HepG2 (cell line): ENCODE data around the gene MYOM1. TPM values are rescaled to one million over a fixed set of nuclear protein-coding genes. Genes with fewer than 3 reads are reported as not detected.

Experiments
- RAD51 ChIP-seq: fragments of 450-650 bp; IDR thresholded peaks from 2 replicates; pipeline ENCODE4 v1.6.1; 2016; ENCODE audit warnings: borderline replicate concordance
- ZFP37 ChIP-seq: sonication (generic); formaldehyde crosslinking; IDR thresholded peaks from 2 replicates; pipeline ENCODE4 v1.4.0; 2020; ENCODE audit warnings: missing genetic modification reagents, borderline replicate concordance
- ZNF232 ChIP-seq: sonication (generic); formaldehyde crosslinking; IDR thresholded peaks from 2 replicates; pipeline ENCODE4 v1.4.0; 2020; ENCODE audit warnings: missing genetic modification reagents, borderline replicate concordance
- polyA plus RNA-seq, 8 experiments: library from polyadenylated mRNA; depleted of rRNA in 3 of 8; stranded (reverse) in 7 of 8; unstranded in 1 of 8; fragments of >200 nt; fragmentation: Illumina TruSeq in 4 of 8; extraction: Trizol in 4 of 8; gene quantifications; 2 replicates each; pipeline versions ENCODE4 v1.2.1 to v1.2.3, GENCODE V29; 2011 to 2016; ENCODE audit warnings: low read depth in 4 of 8, missing spikeins in 1 of 8, mixed read lengths in 1 of 8; ENCODE audit not compliant: insufficient read depth in 1 of 8
- total RNA-seq, 5 experiments: library from RNA; depleted of rRNA; stranded (reverse); fragments of >200 nt; fragmentation: Illumina TruSeq; extraction: Trizol; gene quantifications; 2 replicates each; pipeline ENCODE4 v1.2.3, GENCODE V29; 2016; ENCODE audit warnings: low read depth in 1 of 5
- TF ChIP-seq, protein P1 (sequence below): sonication (generic); formaldehyde crosslinking; IDR thresholded peaks from 2 replicates; pipeline ENCODE4 v1.4.0; 2020; ENCODE audit warnings: missing genetic modification reagents, mild to moderate bottlenecking, borderline replicate concordance
- TF ChIP-seq, protein P2 (sequence below): sonication (generic); formaldehyde crosslinking; IDR thresholded peaks from 2 replicates; pipeline ENCODE4 v1.4.0; 2020; ENCODE audit warnings: missing genetic modification reagents
- TF ChIP-seq, protein P3 (sequence below): sonication (generic); formaldehyde crosslinking; IDR thresholded peaks from one replicate; pipeline ENCODE4 v1.5.1; 2020; ENCODE audit warnings: mild to moderate bottlenecking, missing genetic modification reagents; ENCODE audit errors: not compliant biosample characterization

Gene MYOM1
- total and polyA plus RNA-seq, 2 of the 13 experiments (the other 11 are each of a cell fraction or from before 2014, with no cell fraction given), result 0.46 to 0.98 TPM

DNA sequence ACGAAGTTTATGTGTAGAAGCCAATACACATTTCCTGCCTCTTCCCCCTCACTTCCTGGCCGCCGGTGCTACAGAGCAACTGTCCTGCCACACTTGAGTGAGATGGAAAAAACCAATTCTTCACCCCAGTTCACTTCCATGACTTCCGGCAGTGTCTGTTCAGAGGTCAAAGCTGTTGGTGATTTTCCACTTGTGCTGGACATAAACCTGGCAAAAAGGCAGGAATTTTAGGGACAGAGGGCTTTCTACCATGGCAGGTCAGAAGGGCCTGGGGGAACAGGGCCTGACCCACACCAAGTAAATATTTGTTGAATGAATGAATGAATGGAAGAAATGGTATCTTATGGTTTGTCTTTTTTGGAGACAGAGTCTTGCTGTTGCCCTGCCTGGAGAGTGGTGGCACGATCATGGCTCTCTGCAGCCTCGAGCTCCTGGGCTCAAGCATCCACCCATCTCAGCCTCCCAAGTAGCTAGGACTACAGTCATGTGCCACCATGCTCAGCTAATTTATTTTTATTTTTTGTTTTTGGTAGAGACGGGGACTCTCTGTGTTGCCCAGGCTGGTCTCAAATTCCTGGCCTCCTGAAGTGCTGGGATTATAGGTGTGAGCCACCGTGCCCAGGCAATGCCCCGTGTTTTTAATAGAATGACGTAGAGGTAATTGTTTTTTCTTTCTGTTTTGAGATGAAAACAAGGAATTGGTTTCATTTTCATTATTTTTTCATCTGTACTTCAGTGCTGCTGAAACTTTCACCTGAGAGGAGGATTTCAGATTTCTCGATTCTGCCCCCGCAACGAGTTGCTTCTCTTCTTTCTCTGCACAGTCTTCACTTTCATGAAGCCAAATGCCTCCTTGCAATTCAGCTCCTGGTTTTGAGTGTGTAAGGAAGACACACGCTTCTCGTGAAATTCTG lies 158.8 kb downstream of the MYOM1 start (continued):
- TF ChIP-seq, protein P1, sequence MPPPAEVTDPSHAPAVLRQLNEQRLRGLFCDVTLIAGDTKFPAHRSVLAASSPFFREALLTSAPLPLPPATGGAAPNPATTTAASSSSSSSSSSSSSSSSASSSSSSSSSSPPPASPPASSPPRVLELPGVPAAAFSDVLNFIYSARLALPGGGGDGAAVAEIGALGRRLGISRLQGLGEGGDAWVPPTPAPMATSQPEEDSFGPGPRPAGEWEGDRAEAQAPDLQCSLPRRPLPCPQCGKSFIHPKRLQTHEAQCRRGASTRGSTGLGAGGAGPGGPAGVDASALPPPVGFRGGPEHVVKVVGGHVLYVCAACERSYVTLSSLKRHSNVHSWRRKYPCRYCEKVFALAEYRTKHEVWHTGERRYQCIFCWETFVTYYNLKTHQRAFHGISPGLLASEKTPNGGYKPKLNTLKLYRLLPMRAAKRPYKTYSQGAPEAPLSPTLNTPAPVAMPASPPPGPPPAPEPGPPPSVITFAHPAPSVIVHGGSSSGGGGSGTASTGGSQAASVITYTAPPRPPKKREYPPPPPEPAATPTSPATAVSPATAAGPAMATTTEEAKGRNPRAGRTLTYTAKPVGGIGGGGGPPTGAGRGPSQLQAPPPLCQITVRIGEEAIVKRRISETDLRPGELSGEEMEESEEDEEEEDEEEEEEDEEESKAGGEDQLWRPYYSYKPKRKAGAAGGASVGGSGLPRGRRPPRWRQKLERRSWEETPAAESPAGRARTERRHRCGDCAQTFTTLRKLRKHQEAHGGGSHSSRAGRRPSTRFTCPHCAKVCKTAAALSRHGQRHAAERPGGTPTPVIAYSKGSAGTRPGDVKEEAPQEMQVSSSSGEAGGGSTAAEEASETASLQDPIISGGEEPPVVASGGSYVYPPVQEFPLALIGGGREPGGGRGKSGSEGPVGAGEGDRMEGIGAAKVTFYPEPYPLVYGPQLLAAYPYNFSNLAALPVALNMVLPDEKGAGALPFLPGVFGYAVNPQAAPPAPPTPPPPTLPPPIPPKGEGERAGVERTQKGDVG (CRISPR knock-in tag), result 0 out of 2 replicates have a peak, but pooled peaks have one; percentile 74
- no peak for TF ChIP-seq ZFP37
- no peak for TF ChIP-seq ZNF232 (CRISPR knock-in tag)
- TF ChIP-seq, protein P2, sequence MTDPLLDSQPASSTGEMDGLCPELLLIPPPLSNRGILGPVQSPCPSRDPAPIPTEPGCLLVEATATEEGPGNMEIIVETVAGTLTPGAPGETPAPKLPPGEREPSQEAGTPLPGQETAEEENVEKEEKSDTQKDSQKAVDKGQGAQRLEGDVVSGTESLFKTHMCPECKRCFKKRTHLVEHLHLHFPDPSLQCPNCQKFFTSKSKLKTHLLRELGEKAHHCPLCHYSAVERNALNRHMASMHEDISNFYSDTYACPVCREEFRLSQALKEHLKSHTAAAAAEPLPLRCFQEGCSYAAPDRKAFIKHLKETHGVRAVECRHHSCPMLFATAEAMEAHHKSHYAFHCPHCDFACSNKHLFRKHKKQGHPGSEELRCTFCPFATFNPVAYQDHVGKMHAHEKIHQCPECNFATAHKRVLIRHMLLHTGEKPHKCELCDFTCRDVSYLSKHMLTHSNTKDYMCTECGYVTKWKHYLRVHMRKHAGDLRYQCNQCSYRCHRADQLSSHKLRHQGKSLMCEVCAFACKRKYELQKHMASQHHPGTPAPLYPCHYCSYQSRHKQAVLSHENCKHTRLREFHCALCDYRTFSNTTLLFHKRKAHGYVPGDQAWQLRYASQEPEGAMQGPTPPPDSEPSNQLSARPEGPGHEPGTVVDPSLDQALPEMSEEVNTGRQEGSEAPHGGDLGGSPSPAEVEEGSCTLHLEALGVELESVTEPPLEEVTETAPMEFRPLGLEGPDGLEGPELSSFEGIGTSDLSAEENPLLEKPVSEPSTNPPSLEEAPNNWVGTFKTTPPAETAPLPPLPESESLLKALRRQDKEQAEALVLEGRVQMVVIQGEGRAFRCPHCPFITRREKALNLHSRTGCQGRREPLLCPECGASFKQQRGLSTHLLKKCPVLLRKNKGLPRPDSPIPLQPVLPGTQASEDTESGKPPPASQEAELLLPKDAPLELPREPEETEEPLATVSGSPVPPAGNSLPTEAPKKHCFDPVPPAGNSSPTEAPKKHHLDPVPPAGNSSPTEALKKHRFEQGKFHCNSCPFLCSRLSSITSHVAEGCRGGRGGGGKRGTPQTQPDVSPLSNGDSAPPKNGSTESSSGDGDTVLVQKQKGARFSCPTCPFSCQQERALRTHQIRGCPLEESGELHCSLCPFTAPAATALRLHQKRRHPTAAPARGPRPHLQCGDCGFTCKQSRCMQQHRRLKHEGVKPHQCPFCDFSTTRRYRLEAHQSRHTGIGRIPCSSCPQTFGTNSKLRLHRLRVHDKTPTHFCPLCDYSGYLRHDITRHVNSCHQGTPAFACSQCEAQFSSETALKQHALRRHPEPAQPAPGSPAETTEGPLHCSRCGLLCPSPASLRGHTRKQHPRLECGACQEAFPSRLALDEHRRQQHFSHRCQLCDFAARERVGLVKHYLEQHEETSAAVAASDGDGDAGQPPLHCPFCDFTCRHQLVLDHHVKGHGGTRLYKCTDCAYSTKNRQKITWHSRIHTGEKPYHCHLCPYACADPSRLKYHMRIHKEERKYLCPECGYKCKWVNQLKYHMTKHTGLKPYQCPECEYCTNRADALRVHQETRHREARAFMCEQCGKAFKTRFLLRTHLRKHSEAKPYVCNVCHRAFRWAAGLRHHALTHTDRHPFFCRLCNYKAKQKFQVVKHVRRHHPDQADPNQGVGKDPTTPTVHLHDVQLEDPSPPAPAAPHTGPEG (CRISPR knock-in tag), result no peak
- TF ChIP-seq RAD51, result no peak
- TF ChIP-seq, protein P3, sequence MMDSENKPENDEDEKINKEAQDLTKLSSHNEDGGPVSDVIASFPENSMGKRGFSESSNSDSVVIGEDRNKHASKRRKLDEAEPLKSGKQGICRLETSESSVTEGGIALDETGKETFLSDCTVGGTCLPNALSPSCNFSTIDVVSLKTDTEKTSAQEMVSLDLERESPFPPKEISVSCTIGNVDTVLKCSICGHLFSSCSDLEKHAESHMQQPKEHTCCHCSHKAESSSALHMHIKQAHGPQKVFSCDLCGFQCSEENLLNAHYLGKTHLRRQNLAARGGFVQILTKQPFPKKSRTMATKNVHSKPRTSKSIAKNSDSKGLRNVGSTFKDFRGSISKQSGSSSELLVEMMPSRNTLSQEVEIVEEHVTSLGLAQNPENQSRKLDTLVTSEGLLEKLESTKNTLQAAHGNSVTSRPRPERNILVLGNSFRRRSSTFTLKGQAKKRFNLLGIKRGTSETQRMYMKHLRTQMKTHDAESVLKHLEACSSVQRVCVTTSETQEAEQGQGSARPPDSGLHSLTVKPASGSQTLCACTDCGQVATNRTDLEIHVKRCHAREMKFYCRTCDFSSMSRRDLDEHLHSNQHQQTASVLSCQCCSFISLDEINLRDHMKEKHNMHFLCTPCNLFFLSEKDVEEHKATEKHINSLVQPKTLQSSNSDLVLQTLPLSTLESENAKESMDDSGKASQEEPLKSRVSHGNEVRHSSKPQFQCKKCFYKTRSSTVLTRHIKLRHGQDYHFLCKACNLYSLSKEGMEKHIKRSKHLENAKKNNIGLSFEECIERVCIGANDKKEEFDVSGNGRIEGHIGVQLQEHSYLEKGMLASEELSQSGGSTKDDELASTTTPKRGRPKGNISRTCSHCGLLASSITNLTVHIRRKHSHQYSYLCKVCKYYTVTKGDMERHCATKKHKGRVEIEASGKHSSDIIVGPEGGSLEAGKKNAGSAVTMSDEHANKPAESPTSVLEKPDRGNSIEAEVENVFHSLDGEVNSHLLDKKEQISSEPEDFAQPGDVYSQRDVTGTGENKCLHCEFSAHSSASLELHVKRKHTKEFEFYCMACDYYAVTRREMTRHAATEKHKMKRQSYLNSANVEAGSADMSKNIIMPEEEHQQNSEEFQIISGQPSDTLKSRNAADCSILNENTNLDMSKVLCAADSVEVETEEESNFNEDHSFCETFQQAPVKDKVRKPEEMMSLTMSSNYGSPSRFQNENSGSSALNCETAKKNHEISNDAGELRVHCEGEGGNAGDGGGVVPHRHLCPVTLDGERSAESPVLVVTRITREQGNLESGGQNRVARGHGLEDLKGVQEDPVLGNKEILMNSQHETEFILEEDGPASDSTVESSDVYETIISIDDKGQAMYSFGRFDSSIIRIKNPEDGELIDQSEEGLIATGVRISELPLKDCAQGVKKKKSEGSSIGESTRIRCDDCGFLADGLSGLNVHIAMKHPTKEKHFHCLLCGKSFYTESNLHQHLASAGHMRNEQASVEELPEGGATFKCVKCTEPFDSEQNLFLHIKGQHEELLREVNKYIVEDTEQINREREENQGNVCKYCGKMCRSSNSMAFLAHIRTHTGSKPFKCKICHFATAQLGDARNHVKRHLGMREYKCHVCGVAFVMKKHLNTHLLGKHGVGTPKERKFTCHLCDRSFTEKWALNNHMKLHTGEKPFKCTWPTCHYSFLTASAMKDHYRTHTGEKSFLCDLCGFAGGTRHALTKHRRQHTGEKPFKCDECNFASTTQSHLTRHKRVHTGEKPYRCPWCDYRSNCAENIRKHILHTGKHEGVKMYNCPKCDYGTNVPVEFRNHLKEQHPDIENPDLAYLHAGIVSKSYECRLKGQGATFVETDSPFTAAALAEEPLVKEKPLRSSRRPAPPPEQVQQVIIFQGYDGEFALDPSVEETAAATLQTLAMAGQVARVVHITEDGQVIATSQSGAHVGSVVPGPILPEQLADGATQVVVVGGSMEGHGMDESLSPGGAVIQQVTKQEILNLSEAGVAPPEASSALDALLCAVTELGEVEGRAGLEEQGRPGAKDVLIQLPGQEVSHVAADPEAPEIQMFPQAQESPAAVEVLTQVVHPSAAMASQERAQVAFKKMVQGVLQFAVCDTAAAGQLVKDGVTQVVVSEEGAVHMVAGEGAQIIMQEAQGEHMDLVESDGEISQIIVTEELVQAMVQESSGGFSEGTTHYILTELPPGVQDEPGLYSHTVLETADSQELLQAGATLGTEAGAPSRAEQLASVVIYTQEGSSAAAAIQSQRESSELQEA, result no peak
